Testis (tissue), 2 donors: ENCODE results near the gene ORMDL3.

Experiments
- POLR2A ChIP-seq: fragments of 450-650 bp; IDR thresholded peaks from one replicate; pipeline ENCODE4 v1.6.1; 2017; ENCODE audit warnings: antibody characterized with exemption, mild to moderate bottlenecking, moderate library complexity
- TF ChIP-seq, protein P1 (sequence below), 3 experiments: fragments of 450-650 bp in 2 of 3; fragments of 200-600 bp in 1 of 3; sonication (generic) in 1 of 3; IDR thresholded peaks; one replicate each; pipeline ENCODE4 v1.5.1; 2016 to 2019; ENCODE audit warnings: antibody characterized with exemption in 3 of 3, mild to moderate bottlenecking in 2 of 3, moderate library complexity in 1 of 3

DNA sequence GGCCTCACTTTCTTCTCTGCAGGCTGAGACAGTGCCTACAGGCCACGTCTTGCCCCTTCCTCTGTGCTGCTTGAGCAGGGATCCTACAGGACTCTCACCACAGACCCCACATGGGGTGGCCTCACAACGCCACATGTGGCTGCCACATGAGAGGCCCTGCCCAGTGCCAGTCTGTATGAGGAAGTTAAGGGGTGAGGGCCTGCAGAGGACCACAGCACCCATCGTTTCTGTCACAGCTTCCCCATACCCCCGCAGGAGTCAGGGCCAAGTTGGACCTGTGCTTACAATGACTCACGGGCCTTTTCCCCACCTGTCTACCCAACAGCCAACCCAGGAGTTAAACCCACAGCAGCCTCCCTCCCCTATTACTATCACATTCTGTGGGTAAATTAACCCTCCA lies 6.1 kb downstream of the ORMDL3 start:
- TF ChIP-seq POLR2A, result no peak
- TF ChIP-seq, protein P1, sequence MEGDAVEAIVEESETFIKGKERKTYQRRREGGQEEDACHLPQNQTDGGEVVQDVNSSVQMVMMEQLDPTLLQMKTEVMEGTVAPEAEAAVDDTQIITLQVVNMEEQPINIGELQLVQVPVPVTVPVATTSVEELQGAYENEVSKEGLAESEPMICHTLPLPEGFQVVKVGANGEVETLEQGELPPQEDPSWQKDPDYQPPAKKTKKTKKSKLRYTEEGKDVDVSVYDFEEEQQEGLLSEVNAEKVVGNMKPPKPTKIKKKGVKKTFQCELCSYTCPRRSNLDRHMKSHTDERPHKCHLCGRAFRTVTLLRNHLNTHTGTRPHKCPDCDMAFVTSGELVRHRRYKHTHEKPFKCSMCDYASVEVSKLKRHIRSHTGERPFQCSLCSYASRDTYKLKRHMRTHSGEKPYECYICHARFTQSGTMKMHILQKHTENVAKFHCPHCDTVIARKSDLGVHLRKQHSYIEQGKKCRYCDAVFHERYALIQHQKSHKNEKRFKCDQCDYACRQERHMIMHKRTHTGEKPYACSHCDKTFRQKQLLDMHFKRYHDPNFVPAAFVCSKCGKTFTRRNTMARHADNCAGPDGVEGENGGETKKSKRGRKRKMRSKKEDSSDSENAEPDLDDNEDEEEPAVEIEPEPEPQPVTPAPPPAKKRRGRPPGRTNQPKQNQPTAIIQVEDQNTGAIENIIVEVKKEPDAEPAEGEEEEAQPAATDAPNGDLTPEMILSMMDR (IDR thresholded peaks at IDR 0.05), result no peak
